HCT116 (cell line): Measurements from ENCODE around the gene VTI1A. TPM values are rescaled to one million over a fixed set of nuclear protein-coding genes. Genes with fewer than 3 reads are reported as not detected.
A peak's percentile ranks its signal among the peaks of the same experiment; 100 is the strongest.

Experiments used
- ATAC-seq: fragments of 200-7000 bp; cut with Tn5 transposase; 2 replicates; pipeline ENCODE4 v1.9.1; 2020; ENCODE audit warnings: mild to moderate bottlenecking, moderate library complexity
- BruUV-seq: library from RNA; stranded (reverse); fragments of 400-500 nt; replicated peaks from 2 replicates; lab custom pipeline; 2021; lab: Mats Ljungman, UMichigan
- CTCF ChIA-PET: fragments of 300-600 bp; sonication (Branson Sonifier 250); formaldehyde crosslinking; loops from one replicate; lab custom pipeline; 2021; ENCODE audit warnings: antibody characterized with exemption; lab: Charles Lee
- POLR2A ChIA-PET: fragments of 300-600, 350-600 bp; sonication (Branson Sonifier 250); formaldehyde crosslinking; loops from one replicate; lab custom pipeline; 2021; ENCODE audit warnings: antibody characterized with exemption; lab: Charles Lee
- RAD21 ChIA-PET, 2 experiments: fragments of 300-600 bp; sonication (Branson Sonifier 250); formaldehyde crosslinking; loops; one replicate each; lab custom pipeline; 2023; ENCODE audit warnings: low total read pairs in 2 of 2; ENCODE audit not compliant: uncharacterized antibody in 2 of 2, unreplicated experiment in 2 of 2, low non-redundant PET in 1 of 2; lab: Charles Lee
- DNase-seq: peaks from one replicate; pipeline ENCODE4 v3.0.0-alpha.2; 2010; ENCODE audit warnings: low read depth, low spot score
- H2AFZ ChIP-seq: fragments of 200-600 bp; shearing (Covaris generic), sonication (generic); 2 replicates; pipeline ENCODE4 v1.6.1; 2017; ENCODE audit warnings: low read depth, mixed run types, mixed read lengths, antibody characterized with exemption, low read length; ENCODE audit not compliant: poor library complexity, severe bottlenecking
- H3K27ac ChIP-seq: 2 replicates; pipeline ENCODE4 v1.5.1; 2012; ENCODE audit warnings: low read depth, low read length
- H3K27me3 ChIP-seq: fragments of 200-600 bp; sonication (generic); 2 replicates; pipeline ENCODE4 v1.6.1; 2016; ENCODE audit warnings: mixed run types, low read length, mixed read lengths; ENCODE audit not compliant: insufficient read depth
- H3K36me3 ChIP-seq, 2 experiments: fragments of 200-500 bp in 1 of 2; fragments of 200-600 bp in 1 of 2; sonication (Bioruptor generic) in 1 of 2; sonication (generic) in 1 of 2; 2 replicates each; pipeline versions ENCODE4 v1.5.1 to v1.6.1; 2014 to 2016; ENCODE audit warnings: low read length in 2 of 2, inconsistent platforms in 1 of 2, mixed read lengths in 1 of 2, mixed run types in 1 of 2; ENCODE audit not compliant: insufficient read depth in 2 of 2, control insufficient read depth in 1 of 2
- H3K4me1 ChIP-seq, 2 experiments: fragments of 200-600 bp in 1 of 2; sonication (generic) in 1 of 2; 2 replicates each; pipeline versions ENCODE4 v1.5.1 to v1.6.1; 2012 to 2017; ENCODE audit warnings: low read length in 2 of 2, inconsistent platforms in 1 of 2, mild to moderate bottlenecking in 1 of 2, mixed read lengths in 1 of 2, mixed run types in 1 of 2, moderate library complexity in 1 of 2; ENCODE audit not compliant: insufficient read depth in 2 of 2, control insufficient read depth in 1 of 2
- H3K4me2 ChIP-seq: fragments of 200-600 bp; sonication (generic); 2 replicates; pipeline ENCODE4 v1.6.1; 2017; ENCODE audit warnings: mixed run types, low read length, mixed read lengths
- H3K4me3 ChIP-seq, 2 experiments: fragments of 200-600 bp in 1 of 2; sonication (generic) in 1 of 2; replicated peaks in 1 of 2; 2 replicates each; pipeline ENCODE4 v1.5.1; 2011 to 2016; ENCODE audit warnings: low read length in 2 of 2, control low read depth in 1 of 2, low read depth in 1 of 2, mild to moderate bottlenecking in 1 of 2, mixed read lengths in 1 of 2, mixed run types in 1 of 2
- H3K79me2 ChIP-seq: fragments of 200-600 bp; sonication (generic); 2 replicates; pipeline ENCODE4 v1.6.1; 2017; ENCODE audit warnings: mild to moderate bottlenecking, mixed run types, low read length, moderate library complexity, mixed read lengths; ENCODE audit not compliant: insufficient read depth
- H3K9ac ChIP-seq: fragments of 200-600 bp; sonication (generic); 2 replicates; pipeline ENCODE4 v1.6.1; 2016; ENCODE audit warnings: low read length, mixed read lengths
- H3K9me2 ChIP-seq: fragments of 200-600 bp; sonication (generic), shearing (Covaris generic); 2 replicates; pipeline ENCODE4 v1.6.1; 2017; ENCODE audit warnings: mixed run types, mild to moderate bottlenecking, moderate library complexity; ENCODE audit not compliant: insufficient read depth
- H3K9me3 ChIP-seq, 2 experiments: fragments of 200-500 bp in 1 of 2; fragments of 200-600 bp in 1 of 2; sonication (Bioruptor generic) in 1 of 2; sonication (generic) in 1 of 2; 2 replicates each; pipeline ENCODE4 v1.6.1; 2014 to 2017; ENCODE audit warnings: low read length in 2 of 2, mixed read lengths in 2 of 2, inconsistent platforms in 1 of 2, low read depth in 1 of 2, mild to moderate bottlenecking in 1 of 2, mixed run types in 1 of 2, moderate library complexity in 1 of 2; ENCODE audit not compliant: control insufficient read depth in 1 of 2, insufficient read depth in 1 of 2
- H4K20me1 ChIP-seq: fragments of 200-600 bp; sonication (generic), shearing (Covaris generic); 2 replicates; pipeline ENCODE4 v1.6.1; 2017; ENCODE audit warnings: mixed run types, mild to moderate bottlenecking, moderate library complexity; ENCODE audit not compliant: insufficient read depth
- ATF3 ChIP-seq: IDR thresholded peaks from 2 replicates; pipeline ENCODE4 v1.6.1; 2012
- CBX3 ChIP-seq: IDR thresholded peaks from 2 replicates; pipeline ENCODE4 v1.6.1; 2012; ENCODE audit warnings: low read depth
- CEBPB ChIP-seq: IDR thresholded peaks from 2 replicates; pipeline ENCODE4 v1.6.1; 2012; ENCODE audit warnings: low read depth
- CTCF ChIP-seq, 3 experiments: fragments of 200-600 bp in 1 of 3; sonication (generic) in 1 of 3; IDR thresholded peaks in 2 of 3; conservative IDR thresholded peaks in 1 of 3; 2 replicates each; pipeline ENCODE4 v1.5.1; 2012 to 2017; ENCODE audit warnings: low read depth in 2 of 3, low read length in 2 of 3, antibody characterized with exemption in 1 of 3, borderline replicate concordance in 1 of 3, control low read depth in 1 of 3, mild to moderate bottlenecking in 1 of 3, mixed read lengths in 1 of 3, mixed run types in 1 of 3, moderate library complexity in 1 of 3; ENCODE audit not compliant: insufficient read depth in 1 of 3
- EZH2 ChIP-seq: fragments of 200-600 bp; sonication (generic); IDR thresholded peaks from 2 replicates; pipeline ENCODE4 v1.6.1; 2017; ENCODE audit warnings: antibody characterized with exemption, mixed run types
- FOSL1 ChIP-seq: IDR thresholded peaks from 2 replicates; pipeline ENCODE4 v1.6.1; 2012; ENCODE audit warnings: low read depth
- POLR2A ChIP-seq: IDR thresholded peaks from 2 replicates; pipeline ENCODE4 v1.7.0; 2011; ENCODE audit warnings: borderline replicate concordance; ENCODE audit not compliant: insufficient read depth, insufficient read length; ENCODE audit errors: extremely low read depth
- POLR2AphosphoS5 ChIP-seq: IDR thresholded peaks from 2 replicates; pipeline ENCODE4 v1.6.1; 2011; ENCODE audit warnings: mild to moderate bottlenecking, low read depth, low read length, moderate library complexity
- RAD21 ChIP-seq: IDR thresholded peaks from 2 replicates; pipeline ENCODE4 v1.6.1; 2012; ENCODE audit warnings: low read depth, mild to moderate bottlenecking
- REST ChIP-seq: IDR thresholded peaks from 2 replicates; pipeline ENCODE4 v1.6.1; 2012; ENCODE audit warnings: low read depth
- intact Hi-C: fragments of 100-400 bp; cut with micrococcal nuclease; formaldehyde crosslinking; loops from 2 replicates; pipeline ENCODE4 v1.10.0; 2022
- total RNA-seq: library from RNA; stranded (reverse); gene quantifications from one replicate; pipeline ENCODE4 v1.2.1, GENCODE V29; 2021; ENCODE audit not compliant: unreplicated experiment

Gene VTI1A
- total RNA-seq, 1 experiment from 2014 or later = 80.7 TPM

- Histone ChIP-seq H3K4me2 (no peak overlapping the region), H3K9ac (no peak overlapping the region), H3K79me2 (no peaks in the 10 kb centered on the region), H3K9me3 (no peaks in the 10 kb centered on the region), H3K27me3 (no peaks in the 10 kb centered on the region), H4K20me1 (no peaks in the 10 kb centered on the region), H3K9me2 (no peaks in the 10 kb centered on the region), H3K36me3 (no peaks in the 10 kb centered on the region), H2AFZ (no peak overlapping the region), H3K27ac (no peak overlapping the region), H3K4me3 (no peak overlapping the region), H3K4me1 (peaks cover 7 to 19% of the 10 kb centered on the region in 2 experiments; a peak in 3 of 4 replicates)
- ChIA-PET RAD21 (no interaction called here), POLR2A (no interaction called here), CTCF (no interaction called here)
- TF ChIP-seq EZH2 = no peak
- no peak for TF ChIP-seq FOSL1
- peak; percentile 41; the same call in 1 of the 2 replicates for TF ChIP-seq CEBPB
- no peak for TF ChIP-seq CBX3
- no peak for TF ChIP-seq POLR2AphosphoS5
- no peak for TF ChIP-seq POLR2A
- intact Hi-C loops = no loop called here
- DNase-seq (no peak), ATAC-seq (peak; percentile 39; the same call in 1 of the 2 replicates)
- no TSS peak for BruUV-seq
Observed at GRCh38 chr10:112687647-112688046, 240.6 kb downstream of the VTI1A start.

GRCh38 chr10:112689327-112690072 lies 242.5 kb downstream of the VTI1A start:
- Histone ChIP-seq H3K27ac (no peak overlapping the region), H3K4me3 (no peak overlapping the region), H3K9me2 (no peaks in the 10 kb centered on the region), H3K27me3 (no peaks in the 10 kb centered on the region), H3K4me1 (peaks cover 7 to 15% of the 10 kb centered on the region in 2 experiments; a peak in 3 of 4 replicates), H3K4me2 (no peak overlapping the region), H4K20me1 (no peaks in the 10 kb centered on the region), H3K9ac (no peak overlapping the region), H2AFZ (no peak overlapping the region), H3K36me3 (no peaks in the 10 kb centered on the region), H3K79me2 (no peaks in the 10 kb centered on the region), H3K9me3 (no peaks in the 10 kb centered on the region)
- TF ChIP-seq CTCF (IDR thresholded peaks at IDR 0.05 in 2 of 3, conservative IDR thresholded peaks at IDR 0.05 in 1 of 3; ENCODE audit: borderline replicate concordance in 1 of 3, insufficient read depth in 1 of 3, low read depth in 2 of 3, low read length in 2 of 3) (peak; percentile 38 to 70 (median 61); a peak in 5 of 6 replicates), REST (no peak), RAD21 (peak; percentile 79), ATF3 (no peak)
- DNase-seq = peak; percentile 10
- ChIA-PET RAD21 (interaction anchor here in 1 of 2 experiments (0.6 to 1.4 kb wide), 3 partner anchors 32 to 702 kb away, joined by 3 read pairs; no protein-coding TSS in a partner anchor), POLR2A (no interaction called here), CTCF (interaction anchor here (0.6 to 1.0 kb wide), 2 partner anchors 209 to 214 kb away, joined by 3 to 4 read pairs; no protein-coding TSS in a partner anchor)
- BruUV-seq = no TSS peak
- intact Hi-C loops = no loop called here
- peak; percentile 87 for ATAC-seq
